UCSD-AML1 (cell line): ENCODE measurements around the gene RAB19.
"Not testable (repeated sequence)": the region's sequence is repeated elsewhere in the genome, so short reads cannot be mapped to it uniquely, and the experiment has no call there.

ENCODE experiments used
- DNase-seq: peaks from one replicate; lab custom pipeline; 2025; ENCODE audit not compliant: unreplicated experiment; lab: John Stamatoyannopoulos, UW

RAB19 gene

GRCh38 chr7:140400381-140400780 is 3.5 kb upstream of the RAB19 start:
- DNase-seq: no peak

- DNase-seq: no peak
Measured at GRCh38 chr7:140402178-140402835, 1.6 kb upstream of the RAB19 start.

GRCh38 chr7:140404565-140405065 is 757 bp downstream of the RAB19 start:
- DNase-seq: no peak

GRCh38 chr7:140415361-140415760 is 11.5 kb downstream of the RAB19 start:
- no peak for DNase-seq

- DNase-seq: not testable (repeated sequence)
Measured at GRCh38 chr7:140415816-140416215, 12.0 kb downstream of the RAB19 start.

- no peak for DNase-seq
Measured at GRCh38 chr7:140416560-140416959, 12.7 kb downstream of the RAB19 start.

GRCh38 chr7:140417456-140418155 is 13.7 kb downstream of the RAB19 start:
- no peak for DNase-seq

GRCh38 chr7:140418156-140418472 is 14.3 kb downstream of the RAB19 start:
- not testable (repeated sequence) for DNase-seq

- DNase-seq: no peak
Measured at GRCh38 chr7:140418653-140419052, 14.8 kb downstream of the RAB19 start.

- DNase-seq: no peak
Measured at GRCh38 chr7:140421521-140421920, 17.7 kb downstream of the RAB19 start.

GRCh38 chr7:140423501-140423900 is 19.6 kb downstream of the RAB19 start:
- no peak for DNase-seq

GRCh38 chr7:140425718-140426117 is 21.9 kb downstream of the RAB19 start:
- DNase-seq: no peak

GRCh38 chr7:140426130-140426529 is 22.3 kb downstream of the RAB19 start:
- DNase-seq: no peak

- no peak for DNase-seq
Measured at GRCh38 chr7:140433396-140433795, 29.5 kb downstream of the RAB19 start.

GRCh38 chr7:140435252-140435895 is 31.5 kb downstream of the RAB19 start:
- no peak for DNase-seq

- no peak for DNase-seq
Measured at GRCh38 chr7:140439359-140439758, 35.5 kb downstream of the RAB19 start.

GRCh38 chr7:140440593-140440992 is 36.7 kb downstream of the RAB19 start:
- DNase-seq: no peak

- DNase-seq: no peak
Measured at GRCh38 chr7:140441519-140441918, 37.7 kb downstream of the RAB19 start.

- no peak for DNase-seq
Measured at GRCh38 chr7:140446467-140446866, 42.6 kb downstream of the RAB19 start.

- DNase-seq: no peak
Measured at GRCh38 chr7:140447841-140448240, 44.0 kb downstream of the RAB19 start.

- no peak for DNase-seq
Measured at GRCh38 chr7:140448781-140449480, 45.1 kb downstream of the RAB19 start.

GRCh38 chr7:140451716-140452115 is 47.9 kb downstream of the RAB19 start:
- no peak for DNase-seq
